Measurements from ENCODE around the gene SLC6A18.

DNA sequence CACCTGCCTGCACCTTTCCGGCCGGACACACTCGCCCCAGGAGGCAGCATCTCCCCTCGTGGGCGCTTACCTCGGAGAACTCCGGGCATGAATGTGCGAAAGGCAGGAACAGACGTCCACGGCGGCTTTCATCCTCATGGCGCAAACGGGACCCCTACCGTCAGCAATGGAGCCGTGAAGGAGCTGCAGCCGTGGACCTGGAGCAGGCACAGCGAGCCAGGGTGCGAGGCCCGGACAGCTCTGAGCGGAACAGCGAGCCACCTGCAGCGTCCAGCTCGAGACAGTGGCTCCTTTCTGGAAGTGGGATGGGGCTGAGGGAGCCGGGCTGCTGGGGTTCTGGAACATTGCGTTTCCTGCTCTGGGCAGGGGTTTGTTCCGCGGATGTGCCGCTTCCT is 31.6 kb upstream of the SLC6A18 start:
- TF ChIP-seq, protein P1, sequence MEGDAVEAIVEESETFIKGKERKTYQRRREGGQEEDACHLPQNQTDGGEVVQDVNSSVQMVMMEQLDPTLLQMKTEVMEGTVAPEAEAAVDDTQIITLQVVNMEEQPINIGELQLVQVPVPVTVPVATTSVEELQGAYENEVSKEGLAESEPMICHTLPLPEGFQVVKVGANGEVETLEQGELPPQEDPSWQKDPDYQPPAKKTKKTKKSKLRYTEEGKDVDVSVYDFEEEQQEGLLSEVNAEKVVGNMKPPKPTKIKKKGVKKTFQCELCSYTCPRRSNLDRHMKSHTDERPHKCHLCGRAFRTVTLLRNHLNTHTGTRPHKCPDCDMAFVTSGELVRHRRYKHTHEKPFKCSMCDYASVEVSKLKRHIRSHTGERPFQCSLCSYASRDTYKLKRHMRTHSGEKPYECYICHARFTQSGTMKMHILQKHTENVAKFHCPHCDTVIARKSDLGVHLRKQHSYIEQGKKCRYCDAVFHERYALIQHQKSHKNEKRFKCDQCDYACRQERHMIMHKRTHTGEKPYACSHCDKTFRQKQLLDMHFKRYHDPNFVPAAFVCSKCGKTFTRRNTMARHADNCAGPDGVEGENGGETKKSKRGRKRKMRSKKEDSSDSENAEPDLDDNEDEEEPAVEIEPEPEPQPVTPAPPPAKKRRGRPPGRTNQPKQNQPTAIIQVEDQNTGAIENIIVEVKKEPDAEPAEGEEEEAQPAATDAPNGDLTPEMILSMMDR (IDR thresholded peaks at IDR 0.05; ENCODE audit: insufficient read depth, low read depth, low read length) = no peak
- no peak for TF ChIP-seq EZH2 (IDR thresholded peaks at IDR 0.05; ENCODE audit: insufficient read depth, low read length)
